ENCODE measurements around the gene TMEM140.

GRCh38 chr7:135165862-135166261, 18.0 kb downstream of the TMEM140 start:
- TF ChIP-seq, protein P1, sequence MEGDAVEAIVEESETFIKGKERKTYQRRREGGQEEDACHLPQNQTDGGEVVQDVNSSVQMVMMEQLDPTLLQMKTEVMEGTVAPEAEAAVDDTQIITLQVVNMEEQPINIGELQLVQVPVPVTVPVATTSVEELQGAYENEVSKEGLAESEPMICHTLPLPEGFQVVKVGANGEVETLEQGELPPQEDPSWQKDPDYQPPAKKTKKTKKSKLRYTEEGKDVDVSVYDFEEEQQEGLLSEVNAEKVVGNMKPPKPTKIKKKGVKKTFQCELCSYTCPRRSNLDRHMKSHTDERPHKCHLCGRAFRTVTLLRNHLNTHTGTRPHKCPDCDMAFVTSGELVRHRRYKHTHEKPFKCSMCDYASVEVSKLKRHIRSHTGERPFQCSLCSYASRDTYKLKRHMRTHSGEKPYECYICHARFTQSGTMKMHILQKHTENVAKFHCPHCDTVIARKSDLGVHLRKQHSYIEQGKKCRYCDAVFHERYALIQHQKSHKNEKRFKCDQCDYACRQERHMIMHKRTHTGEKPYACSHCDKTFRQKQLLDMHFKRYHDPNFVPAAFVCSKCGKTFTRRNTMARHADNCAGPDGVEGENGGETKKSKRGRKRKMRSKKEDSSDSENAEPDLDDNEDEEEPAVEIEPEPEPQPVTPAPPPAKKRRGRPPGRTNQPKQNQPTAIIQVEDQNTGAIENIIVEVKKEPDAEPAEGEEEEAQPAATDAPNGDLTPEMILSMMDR (IDR thresholded peaks at IDR 0.05) = no peak
- TF ChIP-seq ZFX (IDR thresholded peaks at IDR 0.05; ENCODE audit: borderline replicate concordance) = no peak
